Endodermal cell (in vitro differentiated cells): Measurements from ENCODE around the gene ACOT9. TPM values are rescaled to one million over a fixed set of nuclear protein-coding genes. Genes with fewer than 3 reads are reported as not detected.

ENCODE experiments used
- DNase-seq: peaks from one replicate; pipeline ENCODE4 v3.0.0-alpha.2; 2017
- H3K27ac ChIP-seq: 2 replicates; pipeline ENCODE4 v1.5.1; 2013; ENCODE audit warnings: mild to moderate bottlenecking, low read depth, low read length, moderate library complexity
- H3K27me3 ChIP-seq: 2 replicates; pipeline ENCODE4 v1.6.1; 2013; ENCODE audit warnings: mild to moderate bottlenecking, low read length, moderate library complexity; ENCODE audit not compliant: insufficient read depth, control insufficient read depth, poor library complexity, severe bottlenecking
- H3K36me3 ChIP-seq: 2 replicates; pipeline ENCODE4 v1.7.0; 2013; ENCODE audit warnings: mild to moderate bottlenecking, low read length, moderate library complexity; ENCODE audit not compliant: control insufficient read depth, insufficient read depth
- H3K4me1 ChIP-seq: one replicate; pipeline ENCODE4 v1.7.0; 2013; ENCODE audit warnings: low read length; ENCODE audit not compliant: control insufficient read depth, insufficient read depth
- H3K4me3 ChIP-seq: 2 replicates; pipeline ENCODE4 v1.5.1; 2013; ENCODE audit warnings: mild to moderate bottlenecking, low read length, moderate library complexity
- H3K9ac ChIP-seq: 2 replicates; pipeline ENCODE4 v1.6.1; 2013; ENCODE audit warnings: mild to moderate bottlenecking, low read length, moderate library complexity; ENCODE audit not compliant: poor library complexity, severe bottlenecking; ENCODE audit errors: extremely low read depth
- H3K9me3 ChIP-seq: 2 replicates; pipeline ENCODE4 v1.6.1; 2013; ENCODE audit warnings: mild to moderate bottlenecking, low read length, moderate library complexity; ENCODE audit not compliant: control insufficient read depth
- H3K27ac Mint-ChIP-seq: 2 replicates; pipeline ENCODE4 v1.8.0; 2020; ENCODE audit warnings: mixed read lengths
- H3K27me3 Mint-ChIP-seq: 2 replicates; pipeline ENCODE4 v1.8.0; 2021; ENCODE audit warnings: mild to moderate bottlenecking, mixed read lengths; ENCODE audit not compliant: insufficient read depth
- H3K36me3 Mint-ChIP-seq: 2 replicates; pipeline ENCODE4 v1.8.0; 2020; ENCODE audit warnings: low read depth, mixed read lengths
- H3K4me1 Mint-ChIP-seq: 2 replicates; pipeline ENCODE4 v1.8.0; 2020; ENCODE audit warnings: mixed read lengths
- H3K4me3 Mint-ChIP-seq: 2 replicates; pipeline ENCODE4 v1.8.0; 2020; ENCODE audit warnings: mild to moderate bottlenecking, moderate library complexity, mixed read lengths
- H3K9me3 Mint-ChIP-seq: 2 replicates; pipeline ENCODE4 v1.8.0; 2020; ENCODE audit warnings: mild to moderate bottlenecking, mixed read lengths
- WGBS, 2 experiments: methylation state at CpG; one replicate each; pipeline versions ENCODE4 v1.1.5 to v1.1.7; 2013; ENCODE audit warnings: missing lambda C conversion rate in 2 of 2, mixed read lengths in 1 of 2; ENCODE audit not compliant: insufficient coverage in 1 of 2, insufficient read length in 1 of 2; 5-methylcytosine and 5-hydroxymethylcytosine counted together
- total RNA-seq, 2 donors: library from RNA; stranded (reverse); fragmentation: NEBNext Ultra II Directional in 1 of 2; extraction: Animal tissue kit (Norgen Biotek cat#: 25700) in 1 of 2; gene quantifications; 2 replicates in 1 of 2; 3 replicates in 1 of 2; pipeline ENCODE4 v1.2.1, GENCODE V29; 2021
- TF ChIP-seq, protein P1 (sequence below): fragments of 200-600 bp; sonication (generic); conservative IDR thresholded peaks from 2 replicates; pipeline ENCODE4 v1.5.0; 2021; ENCODE audit warnings: antibody characterized with exemption, mild to moderate bottlenecking

The ACOT9 gene
- total RNA-seq, 2 donors from 2014 or later: 34.6 to 58.4 TPM

DNA sequence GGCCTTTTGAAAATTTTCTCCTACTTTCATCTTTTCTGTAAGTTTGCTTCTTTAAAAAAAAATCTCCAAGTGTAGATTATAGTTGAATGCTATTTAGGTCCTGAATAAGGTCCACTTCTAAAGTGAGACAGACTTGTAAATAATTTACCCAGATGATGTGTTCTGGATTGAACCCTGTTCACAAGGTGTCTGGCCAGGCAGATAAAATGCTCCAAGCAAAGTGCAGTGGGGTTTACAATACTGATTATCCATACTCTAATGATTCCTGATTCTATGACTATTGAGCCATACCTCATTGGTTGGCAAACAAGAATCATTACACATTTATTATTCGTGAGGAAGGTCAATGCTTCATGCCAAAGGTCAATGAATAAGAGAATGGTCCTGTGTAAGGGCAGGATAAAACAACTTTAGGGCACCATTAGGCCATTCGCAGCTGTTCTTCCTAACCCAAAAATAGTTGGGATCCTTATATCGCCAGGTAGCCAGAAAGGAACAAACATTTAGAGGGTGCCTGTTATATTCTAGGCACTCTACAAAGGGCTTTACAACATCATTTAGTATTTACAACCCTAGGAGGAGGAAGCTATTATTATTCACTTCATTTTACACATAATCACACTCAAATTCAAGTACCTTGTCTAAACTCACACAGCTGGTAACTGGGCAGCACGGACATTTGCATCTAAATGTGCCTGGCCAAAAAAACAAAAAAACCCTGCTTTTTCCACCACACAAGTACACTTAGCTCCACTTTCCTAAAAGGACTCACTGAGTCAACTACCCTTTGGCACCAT lies 21.3 kb upstream of the ACOT9 start:
- H3K4me1 Mint-ChIP-seq: no peaks in the 10 kb centered on the region
- no peak for DNase-seq
- no peak overlapping the region for H3K9ac ChIP-seq
- TF ChIP-seq, protein P1, sequence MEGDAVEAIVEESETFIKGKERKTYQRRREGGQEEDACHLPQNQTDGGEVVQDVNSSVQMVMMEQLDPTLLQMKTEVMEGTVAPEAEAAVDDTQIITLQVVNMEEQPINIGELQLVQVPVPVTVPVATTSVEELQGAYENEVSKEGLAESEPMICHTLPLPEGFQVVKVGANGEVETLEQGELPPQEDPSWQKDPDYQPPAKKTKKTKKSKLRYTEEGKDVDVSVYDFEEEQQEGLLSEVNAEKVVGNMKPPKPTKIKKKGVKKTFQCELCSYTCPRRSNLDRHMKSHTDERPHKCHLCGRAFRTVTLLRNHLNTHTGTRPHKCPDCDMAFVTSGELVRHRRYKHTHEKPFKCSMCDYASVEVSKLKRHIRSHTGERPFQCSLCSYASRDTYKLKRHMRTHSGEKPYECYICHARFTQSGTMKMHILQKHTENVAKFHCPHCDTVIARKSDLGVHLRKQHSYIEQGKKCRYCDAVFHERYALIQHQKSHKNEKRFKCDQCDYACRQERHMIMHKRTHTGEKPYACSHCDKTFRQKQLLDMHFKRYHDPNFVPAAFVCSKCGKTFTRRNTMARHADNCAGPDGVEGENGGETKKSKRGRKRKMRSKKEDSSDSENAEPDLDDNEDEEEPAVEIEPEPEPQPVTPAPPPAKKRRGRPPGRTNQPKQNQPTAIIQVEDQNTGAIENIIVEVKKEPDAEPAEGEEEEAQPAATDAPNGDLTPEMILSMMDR: no peak
- H3K27me3 Mint-ChIP-seq: no peaks in the 10 kb centered on the region
- H3K4me3 Mint-ChIP-seq: no peak overlapping the region
- H3K36me3 ChIP-seq: no peaks in the 10 kb centered on the region
- H3K36me3 Mint-ChIP-seq: no peaks in the 10 kb centered on the region
- H3K27ac Mint-ChIP-seq: no peak overlapping the region
- H3K27ac ChIP-seq: no peak overlapping the region
- 93 to 100% methylated on average over 1 to 4 of the region's 4 CpGs for WGBS, 2 experiments
- peaks cover 9% of the 10 kb centered on the region for H3K9me3 Mint-ChIP-seq
- no peak overlapping the region for H3K4me3 ChIP-seq
- H3K27me3 ChIP-seq: no peaks in the 10 kb centered on the region
- no peaks in the 10 kb centered on the region for H3K9me3 ChIP-seq
- H3K4me1 ChIP-seq: no peaks in the 10 kb centered on the region

GRCh38 chrX:23759821-23760220 lies 16.7 kb upstream of the ACOT9 start:
- no peak overlapping the region for H3K9ac ChIP-seq
- Mint-ChIP-seq H3K4me1 (peaks cover 3% of the 10 kb centered on the region), H3K4me3 (no peak overlapping the region), H3K36me3 (no peaks in the 10 kb centered on the region), H3K9me3 (no peaks in the 10 kb centered on the region), H3K27ac (no peak overlapping the region), H3K27me3 (no peaks in the 10 kb centered on the region)
- WGBS, 2 experiments: 95 to 100% methylated on average over 1 to 2 of the region's 2 CpGs
- no peak overlapping the region for H3K27ac ChIP-seq
- TF ChIP-seq, protein P1: no peak
- H3K4me1 ChIP-seq: no peaks in the 10 kb centered on the region
- no peak overlapping the region for H3K4me3 ChIP-seq
- H3K36me3 ChIP-seq: no peaks in the 10 kb centered on the region
- DNase-seq: no peak
- H3K9me3 ChIP-seq: no peaks in the 10 kb centered on the region
- H3K27me3 ChIP-seq: no peaks in the 10 kb centered on the region

DNA sequence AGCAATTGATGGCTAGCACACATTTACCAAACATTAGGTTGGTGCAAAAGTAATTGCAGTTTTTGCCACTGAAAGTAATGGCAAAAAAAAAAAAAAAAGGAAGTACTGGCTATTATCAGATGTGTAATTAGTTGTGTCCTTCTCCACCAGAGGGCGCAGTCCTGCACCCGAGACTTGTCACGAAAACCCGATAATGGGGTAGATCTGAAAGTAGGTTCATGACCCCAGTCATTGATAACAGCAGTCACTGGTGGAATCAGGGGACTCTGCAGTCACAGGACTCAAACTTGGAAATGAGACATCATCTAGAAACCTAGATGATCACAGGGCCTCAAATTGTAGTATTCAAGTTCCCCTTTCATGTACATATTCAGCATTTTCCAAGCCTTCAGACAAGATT lies 13.1 kb upstream of the ACOT9 start:
- H3K27me3 Mint-ChIP-seq: no peaks in the 10 kb centered on the region
- Histone ChIP-seq H3K9me3 (no peaks in the 10 kb centered on the region), H3K4me1 (no peaks in the 10 kb centered on the region), H3K27ac (no peak overlapping the region), H3K9ac (no peak overlapping the region), H3K4me3 (no peak overlapping the region), H3K36me3 (no peaks in the 10 kb centered on the region), H3K27me3 (no peaks in the 10 kb centered on the region)
- peak; percentile 91 for DNase-seq
- H3K4me1 Mint-ChIP-seq: peaks cover 3% of the 10 kb centered on the region
- TF ChIP-seq, protein P1: peak; percentile 87
- H3K27ac Mint-ChIP-seq: no peak overlapping the region
- 13% methylated on average over 4 of the region's 4 CpGs; no CpG with 5 or more reads in 1 of the 2 experiments for WGBS, 2 experiments
- no peaks in the 10 kb centered on the region for H3K36me3 Mint-ChIP-seq
- no peaks in the 10 kb centered on the region for H3K9me3 Mint-ChIP-seq
- no peak overlapping the region for H3K4me3 Mint-ChIP-seq
